Measurements from ENCODE around the gene WHRN.

Gene WHRN

GRCh38 chr9:114515528-114515927 is 10.3 kb upstream of the WHRN start:
- Histone ChIP-seq H3K4me1 (ENCODE audit: insufficient read depth, insufficient read length) (no peaks in the 10 kb centered on the region), H3K4me3 (ENCODE audit: insufficient read length, low read depth) (no peak overlapping the region), H3K9me3 (ENCODE audit: insufficient read depth, low read length) (no peaks in the 10 kb centered on the region), H3K36me3 (ENCODE audit: insufficient read depth, insufficient read length, low read length) (no peaks in the 10 kb centered on the region), H3K9ac (ENCODE audit: insufficient read length, low read depth) (no peak overlapping the region), H3K27me3 (ENCODE audit: insufficient read depth, insufficient read length) (no peaks in the 10 kb centered on the region)
- TF ChIP-seq YY1 (IDR thresholded peaks at IDR 0.05; ENCODE audit: insufficient read depth, insufficient read length) (no peak), SUZ12 (IDR thresholded peaks at IDR 0.05; ENCODE audit: extremely low read depth, insufficient read depth, insufficient read length) (no peak), ZNF274 (IDR thresholded peaks at IDR 0.05; ENCODE audit: low read depth, low read length) (no peak)
- no peak for DNase-seq (ENCODE audit: low read depth, low spot score)

DNA sequence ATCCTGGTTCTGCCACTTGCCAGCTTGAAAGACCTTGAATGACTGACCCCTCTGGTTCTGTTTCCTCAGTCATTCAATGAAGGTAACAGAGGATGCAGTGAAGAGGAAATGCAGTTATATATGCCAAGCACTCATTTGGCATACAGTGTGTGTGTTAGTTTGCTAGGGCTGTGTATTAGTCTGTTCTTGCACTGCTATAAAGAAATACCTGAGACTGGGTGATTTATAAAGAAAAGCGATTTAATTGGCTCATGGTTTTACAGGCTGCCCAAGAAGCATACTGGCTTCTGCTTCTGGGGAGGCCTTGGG is 8.6 kb upstream of the WHRN start:
- Histone ChIP-seq H3K27me3 (ENCODE audit: insufficient read depth, insufficient read length) (no peaks in the 10 kb centered on the region), H3K4me1 (ENCODE audit: insufficient read depth, insufficient read length) (no peaks in the 10 kb centered on the region), H3K36me3 (ENCODE audit: insufficient read depth, insufficient read length, low read length) (no peaks in the 10 kb centered on the region), H3K9ac (ENCODE audit: insufficient read length, low read depth) (no peak overlapping the region), H3K9me3 (ENCODE audit: insufficient read depth, low read length) (no peaks in the 10 kb centered on the region), H3K4me3 (ENCODE audit: insufficient read length, low read depth) (no peak overlapping the region)
- TF ChIP-seq SUZ12 (IDR thresholded peaks at IDR 0.05; ENCODE audit: extremely low read depth, insufficient read depth, insufficient read length) (no peak), ZNF274 (IDR thresholded peaks at IDR 0.05; ENCODE audit: low read depth, low read length) (no peak), YY1 (IDR thresholded peaks at IDR 0.05; ENCODE audit: insufficient read depth, insufficient read length) (no peak)
- DNase-seq (ENCODE audit: low read depth, low spot score): no peak

DNA sequence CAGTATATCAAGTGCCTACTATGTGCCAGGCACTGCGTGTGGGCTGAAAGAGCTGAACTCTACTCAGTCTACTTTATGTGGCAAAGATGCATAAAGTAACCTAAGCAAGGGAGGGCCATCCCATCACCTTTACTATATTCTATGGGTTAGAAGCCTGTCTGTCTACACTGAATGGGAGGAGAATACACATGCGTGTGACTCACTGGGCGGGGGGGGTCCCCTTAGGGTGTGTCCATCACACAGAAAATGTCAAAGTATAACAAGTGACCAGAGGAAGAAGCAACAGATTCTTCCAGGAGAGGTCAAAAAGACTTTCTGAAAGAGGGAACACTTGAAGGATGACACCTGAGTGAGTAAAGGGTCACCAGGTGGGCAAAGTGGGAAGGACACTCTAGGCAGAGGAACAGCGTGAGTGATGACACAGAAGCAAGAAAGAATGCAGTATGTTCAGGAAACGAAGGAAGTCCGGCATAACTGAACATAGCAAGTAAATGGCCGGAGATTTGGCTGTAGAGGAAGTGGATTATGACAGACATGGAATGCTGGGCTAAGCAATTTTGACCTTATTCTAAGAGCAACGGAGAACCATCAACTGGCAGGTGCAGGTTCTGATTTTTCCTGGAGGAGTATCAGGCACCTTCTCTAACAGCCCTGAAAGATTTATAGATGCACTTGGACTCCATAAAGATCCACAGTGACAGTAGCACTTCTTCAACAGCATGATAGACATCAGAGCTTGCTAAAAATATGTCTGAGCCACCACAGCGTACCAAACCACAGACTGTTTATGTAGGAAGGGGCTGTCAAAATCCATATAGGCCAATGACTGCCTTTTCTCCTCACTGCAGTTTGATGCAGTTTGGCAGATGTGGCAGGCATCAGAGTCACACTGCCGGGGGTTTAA is 8.0 kb upstream of the WHRN start:
- no peaks in the 10 kb centered on the region for H3K9me3 ChIP-seq (ENCODE audit: insufficient read depth, low read length)
- H3K4me3 ChIP-seq (ENCODE audit: insufficient read length, low read depth): no peak overlapping the region
- TF ChIP-seq SUZ12 (IDR thresholded peaks at IDR 0.05; ENCODE audit: extremely low read depth, insufficient read depth, insufficient read length): no peak
- no peak for TF ChIP-seq ZNF274 (IDR thresholded peaks at IDR 0.05; ENCODE audit: low read depth, low read length)
- no peak for TF ChIP-seq YY1 (IDR thresholded peaks at IDR 0.05; ENCODE audit: insufficient read depth, insufficient read length)
- no peak for DNase-seq (ENCODE audit: low read depth, low spot score)
- no peak overlapping the region for H3K9ac ChIP-seq (ENCODE audit: insufficient read length, low read depth)
- H3K4me1 ChIP-seq (ENCODE audit: insufficient read depth, insufficient read length): no peaks in the 10 kb centered on the region
- H3K27me3 ChIP-seq (ENCODE audit: insufficient read depth, insufficient read length): no peaks in the 10 kb centered on the region
- no peaks in the 10 kb centered on the region for H3K36me3 ChIP-seq (ENCODE audit: insufficient read depth, insufficient read length, low read length)

DNA sequence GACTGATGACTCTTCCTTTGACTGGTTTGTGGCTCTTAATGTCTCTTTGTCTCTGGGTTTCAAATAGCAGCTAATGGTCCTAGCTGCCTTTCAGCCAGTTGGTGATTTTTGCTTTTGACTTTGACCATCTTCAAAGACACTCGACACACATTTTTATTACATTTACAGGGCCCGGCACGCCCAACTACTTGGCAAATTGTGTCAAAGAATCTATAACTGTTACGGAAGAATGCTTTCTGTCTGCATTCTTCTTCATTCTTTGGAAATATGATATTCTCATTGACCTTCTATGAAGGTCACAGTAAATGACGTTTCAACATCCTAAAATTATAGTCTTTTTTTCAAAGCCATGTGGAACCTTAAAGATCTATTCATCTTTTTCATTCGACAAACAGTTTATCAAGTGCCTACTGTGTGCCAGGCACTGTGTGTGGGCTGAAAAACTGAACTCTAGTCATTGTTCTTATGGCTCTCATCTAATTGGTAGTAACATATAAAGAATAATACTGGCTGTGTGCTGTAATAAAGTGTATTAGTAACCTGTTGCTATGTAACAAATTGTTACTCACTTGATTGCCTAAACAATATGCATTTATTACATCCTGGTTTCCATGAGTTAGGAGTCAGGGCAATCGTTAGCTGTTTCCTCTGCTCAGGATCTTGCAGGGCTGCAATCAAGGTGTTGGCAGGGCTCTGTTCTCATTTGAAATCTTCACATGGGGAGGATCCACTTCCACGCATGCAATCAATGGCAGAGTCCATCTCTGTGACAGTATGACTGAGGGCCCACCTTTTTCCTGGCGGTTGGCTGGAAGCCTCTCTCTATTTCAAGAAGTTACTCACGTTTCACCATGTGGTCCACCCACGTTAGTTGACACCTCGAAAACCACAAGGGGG is 7.0 kb upstream of the WHRN start:
- Histone ChIP-seq H3K27me3 (ENCODE audit: insufficient read depth, insufficient read length) (no peaks in the 10 kb centered on the region), H3K9me3 (ENCODE audit: insufficient read depth, low read length) (no peaks in the 10 kb centered on the region), H3K4me3 (ENCODE audit: insufficient read length, low read depth) (no peak overlapping the region), H3K4me1 (ENCODE audit: insufficient read depth, insufficient read length) (no peaks in the 10 kb centered on the region), H3K36me3 (ENCODE audit: insufficient read depth, insufficient read length, low read length) (no peaks in the 10 kb centered on the region), H3K9ac (ENCODE audit: insufficient read length, low read depth) (no peak overlapping the region)
- TF ChIP-seq YY1 (IDR thresholded peaks at IDR 0.05; ENCODE audit: insufficient read depth, insufficient read length) (no peak), ZNF274 (IDR thresholded peaks at IDR 0.05; ENCODE audit: low read depth, low read length) (no peak), SUZ12 (IDR thresholded peaks at IDR 0.05; ENCODE audit: extremely low read depth, insufficient read depth, insufficient read length) (no peak)
- DNase-seq (ENCODE audit: low read depth, low spot score): no peak

DNA sequence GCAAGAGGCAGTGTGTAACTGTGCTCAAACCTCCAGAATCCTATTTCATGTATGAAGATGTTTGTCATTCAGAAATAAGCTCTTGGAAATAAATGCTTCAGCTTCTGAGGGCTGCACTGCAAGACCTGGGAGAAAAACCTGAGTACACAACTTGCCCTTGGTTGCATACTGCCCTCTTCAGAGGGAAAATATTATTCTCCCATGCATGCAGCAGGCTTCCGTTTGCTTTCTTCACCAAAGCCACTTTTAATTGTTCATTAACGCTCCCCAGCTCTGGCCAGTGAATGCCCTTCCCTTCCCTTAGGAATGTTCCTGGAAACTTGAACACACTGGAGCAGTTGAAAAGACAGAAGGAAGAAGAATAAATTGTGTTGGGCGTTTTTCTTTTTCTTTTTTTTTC is 2.5 kb upstream of the WHRN start:
- H3K4me3 ChIP-seq (ENCODE audit: insufficient read length, low read depth): no peak overlapping the region
- H3K9ac ChIP-seq (ENCODE audit: insufficient read length, low read depth): no peak overlapping the region
- TF ChIP-seq ZNF274 (IDR thresholded peaks at IDR 0.05; ENCODE audit: low read depth, low read length): no peak
- no peak for TF ChIP-seq SUZ12 (IDR thresholded peaks at IDR 0.05; ENCODE audit: extremely low read depth, insufficient read depth, insufficient read length)
- no peak for TF ChIP-seq YY1 (IDR thresholded peaks at IDR 0.05; ENCODE audit: insufficient read depth, insufficient read length)
- no peaks in the 10 kb centered on the region for H3K36me3 ChIP-seq (ENCODE audit: insufficient read depth, insufficient read length, low read length)
- peaks cover 7% of the 10 kb centered on the region for H3K4me1 ChIP-seq (ENCODE audit: insufficient read depth, insufficient read length)
- H3K27me3 ChIP-seq (ENCODE audit: insufficient read depth, insufficient read length): peaks cover 14% of the 10 kb centered on the region
- H3K9me3 ChIP-seq (ENCODE audit: insufficient read depth, low read length): no peaks in the 10 kb centered on the region
- no peak for DNase-seq (ENCODE audit: low read depth, low spot score)

GRCh38 chr9:114506082-114506390 is 763 bp upstream of the WHRN start:
- DNase-seq (ENCODE audit: low read depth, low spot score): no peak
- Histone ChIP-seq H3K4me1 (ENCODE audit: insufficient read depth, insufficient read length) (peaks cover 8% of the 10 kb centered on the region), H3K27me3 (ENCODE audit: insufficient read depth, insufficient read length) (peaks cover 14% of the 10 kb centered on the region), H3K36me3 (ENCODE audit: insufficient read depth, insufficient read length, low read length) (no peaks in the 10 kb centered on the region), H3K9me3 (ENCODE audit: insufficient read depth, low read length) (no peaks in the 10 kb centered on the region), H3K9ac (ENCODE audit: insufficient read length, low read depth) (no peak overlapping the region), H3K4me3 (ENCODE audit: insufficient read length, low read depth) (peak overlapping the region; percentile 63)
- TF ChIP-seq ZNF274 (IDR thresholded peaks at IDR 0.05; ENCODE audit: low read depth, low read length) (no peak), YY1 (IDR thresholded peaks at IDR 0.05; ENCODE audit: insufficient read depth, insufficient read length) (no peak), SUZ12 (IDR thresholded peaks at IDR 0.05; ENCODE audit: extremely low read depth, insufficient read depth, insufficient read length) (no peak)

Measured in NT2/D1 (cell line).